Liver (tissue), 9 donors: Measurements from ENCODE around the gene ANAPC16. TPM values are rescaled to one million over a fixed set of nuclear protein-coding genes. Genes with fewer than 3 reads are reported as not detected.

Experiments used
- DNase-seq: peaks from one replicate; pipeline ENCODE4 v3.0.0-alpha.2; 2017; ENCODE audit warnings: low spot score
- H3K27ac ChIP-seq, 2 donors: one replicate each; pipeline ENCODE4 v1.7.0; 2013; ENCODE audit warnings: inconsistent platforms in 2 of 2, low read length in 2 of 2, control low read depth in 1 of 2, low read depth in 1 of 2, mild to moderate bottlenecking in 1 of 2
- H3K27me3 ChIP-seq, 4 donors: one replicate each; pipeline versions ENCODE4 v1.6.1 to v1.7.0; 2013; ENCODE audit warnings: low read length in 3 of 4, inconsistent platforms in 1 of 4, mild to moderate bottlenecking in 1 of 4, moderate library complexity in 1 of 4; ENCODE audit not compliant: control insufficient read depth in 4 of 4, insufficient read depth in 4 of 4
- H3K36me3 ChIP-seq, 4 donors: one replicate each; pipeline versions ENCODE4 v1.6.1 to v1.7.0; 2013; ENCODE audit warnings: low read length in 3 of 4, mild to moderate bottlenecking in 3 of 4, low read depth in 1 of 4, moderate library complexity in 1 of 4; ENCODE audit not compliant: control insufficient read depth in 4 of 4, insufficient read depth in 3 of 4
- H3K4me1 ChIP-seq, 4 donors: one replicate each; pipeline versions ENCODE4 v1.6.1 to v1.7.0; 2013; ENCODE audit warnings: low read length in 3 of 4, mild to moderate bottlenecking in 3 of 4, moderate library complexity in 1 of 4; ENCODE audit not compliant: control insufficient read depth in 4 of 4, insufficient read depth in 4 of 4
- H3K4me3 ChIP-seq, 3 donors: one replicate each; pipeline versions ENCODE4 v1.6.1 to v1.7.0; 2013; ENCODE audit warnings: low read length in 3 of 3, control low read depth in 1 of 3, low read depth in 1 of 3, mild to moderate bottlenecking in 1 of 3
- H3K9ac ChIP-seq, 2 donors: one replicate each; pipeline ENCODE4 v1.7.0; 2013; ENCODE audit warnings: low read length in 2 of 2, mild to moderate bottlenecking in 2 of 2, moderate library complexity in 2 of 2, control low read depth in 1 of 2, low read depth in 1 of 2
- H3K9me3 ChIP-seq, 4 donors: one replicate each; pipeline versions ENCODE4 v1.6.1 to v1.7.0; 2013; ENCODE audit warnings: low read length in 3 of 4; ENCODE audit not compliant: control insufficient read depth in 4 of 4
- ATF3 ChIP-seq: IDR thresholded peaks from 2 replicates; pipeline ENCODE4 v1.6.1; 2016; ENCODE audit warnings: antibody characterized with exemption
- CTCF ChIP-seq: fragments of 150-350 bp; IDR thresholded peaks from 2 replicates; pipeline ENCODE4 v1.5.1; 2017; ENCODE audit warnings: improper control_type of control experiment, low read depth, low read length; ENCODE audit not compliant: missing input control
- EGR1 ChIP-seq, 2 donors: IDR thresholded peaks; 2 replicates each; pipeline ENCODE4 v1.6.1; 2016 to 2018; ENCODE audit warnings: antibody characterized with exemption in 2 of 2, low read depth in 2 of 2
- FOXA1 ChIP-seq: IDR thresholded peaks from 2 replicates; pipeline ENCODE4 v1.6.1; 2016; ENCODE audit warnings: antibody characterized with exemption
- FOXA2 ChIP-seq: IDR thresholded peaks from 2 replicates; pipeline ENCODE4 v1.6.1; 2016; ENCODE audit warnings: antibody characterized with exemption
- HNF4A ChIP-seq, 2 donors: conservative IDR thresholded peaks; 2 replicates each; pipeline ENCODE4 v1.6.1; 2016; ENCODE audit warnings: antibody characterized with exemption in 2 of 2, mild to moderate bottlenecking in 2 of 2
- HNF4G ChIP-seq: IDR thresholded peaks from 2 replicates; pipeline ENCODE4 v1.6.1; 2016; ENCODE audit warnings: antibody characterized with exemption
- JUND ChIP-seq, 2 donors: IDR thresholded peaks; 2 replicates each; pipeline ENCODE4 v1.6.1; 2016; ENCODE audit warnings: antibody characterized with exemption in 2 of 2
- MAX ChIP-seq: IDR thresholded peaks from 2 replicates; pipeline ENCODE4 v1.6.1; 2016; ENCODE audit warnings: antibody characterized with exemption
- NR2F2 ChIP-seq: IDR thresholded peaks from 2 replicates; pipeline ENCODE4 v1.6.1; 2016; ENCODE audit warnings: antibody characterized with exemption
- RAD21 ChIP-seq, 2 donors: IDR thresholded peaks; 2 replicates each; pipeline ENCODE4 v1.6.1; 2016; ENCODE audit warnings: antibody characterized with exemption in 2 of 2, mild to moderate bottlenecking in 2 of 2
- REST ChIP-seq: IDR thresholded peaks from 2 replicates; pipeline ENCODE4 v1.6.1; 2016; ENCODE audit warnings: antibody characterized with exemption, mild to moderate bottlenecking
- RXRA ChIP-seq, 2 donors: IDR thresholded peaks; 2 replicates each; pipeline ENCODE4 v1.6.1; 2017 to 2018; ENCODE audit warnings: antibody characterized with exemption in 2 of 2, mild to moderate bottlenecking in 1 of 2
- SP1 ChIP-seq: IDR thresholded peaks from 2 replicates; pipeline ENCODE4 v1.6.1; 2018; ENCODE audit warnings: antibody characterized with exemption, mild to moderate bottlenecking
- TAF1 ChIP-seq: conservative IDR thresholded peaks from 2 replicates; pipeline ENCODE4 v1.6.1; 2016; ENCODE audit warnings: antibody characterized with exemption, mild to moderate bottlenecking
- YY1 ChIP-seq: IDR thresholded peaks from 2 replicates; pipeline ENCODE4 v1.6.1; 2016; ENCODE audit warnings: antibody characterized with exemption, mild to moderate bottlenecking
- ZBTB33 ChIP-seq: IDR thresholded peaks from 2 replicates; pipeline ENCODE4 v1.6.1; 2016; ENCODE audit warnings: antibody characterized with exemption
- WGBS: extraction: QIAGEN DNeasy Blood & Tissue Kit; methylation state at CpG from one replicate; pipeline ENCODE4 v1.1.7; 2013; 5-methylcytosine and 5-hydroxymethylcytosine counted together
- polyA plus RNA-seq, 2 donors: library from polyadenylated mRNA; stranded (reverse) in 1 of 2; unstranded in 1 of 2; fragments of 200-250 nt in 1 of 2; fragments of >200 nt in 1 of 2; fragmentation: Nextera tagmentation in 1 of 2; extraction: Ambion mirVana in 1 of 2; gene quantifications; one replicate each; pipeline versions ENCODE4 v1.2.1 to v1.2.3, GENCODE V29; 2013 to 2015
- total RNA-seq, 2 donors: library from RNA; depleted of rRNA; stranded (reverse); fragments of >200 nt; gene quantifications; one replicate each; pipeline ENCODE4 v1.2.3, GENCODE V29; 2014
- donor health status: healthy.
- donor health status: healthy.
- donor health status: healthy.
- donor health status: healthy.
- donor health status: healthy.

ANAPC16 gene
- total and polyA plus RNA-seq, 4 donors, result 36.8 to 96.3 (median 55.6) TPM

GRCh38 chr10:72218726-72219125, 2.9 kb downstream of the ANAPC16 start:
- WGBS, result 30% methylated on average over 2 of the region's 2 CpGs
- no peaks in the 10 kb centered on the region for H3K27me3 ChIP-seq
- peak overlapping the region; percentile 13 to 35 for H3K27ac ChIP-seq
- no peak overlapping the region for H3K4me3 ChIP-seq
- H3K9ac ChIP-seq, result no peak overlapping the region
- TF ChIP-seq ATF3 (no peak), REST (no peak), TAF1 (no peak), YY1 (no peak), ZBTB33 (no peak), EGR1 (IDR thresholded peaks at IDR 0.05; ENCODE audit: low read depth in 2 of 2) (no peak), RAD21 (IDR thresholded peaks at IDR 0.05) (no peak), HNF4A (conservative IDR thresholded peaks at IDR 0.05) (no peak), HNF4G (no peak), JUND (IDR thresholded peaks at IDR 0.05) (no peak), MAX (no peak), CTCF (no peak), FOXA2 (no peak), RXRA (IDR thresholded peaks at IDR 0.05) (no peak), FOXA1 (no peak), NR2F2 (no peak), SP1 (no peak)
- H3K9me3 ChIP-seq, result no peaks in the 10 kb centered on the region
- peaks cover 0 to 26% (median 23%) of the 10 kb centered on the region in 4 donors for H3K4me1 ChIP-seq
- DNase-seq, result no peak
- H3K36me3 ChIP-seq, result peaks cover 0 to 7% (median 3%) of the 10 kb centered on the region in 4 donors
